Subcutaneous adipose tissue (tissue), 4 donors: Measurements from ENCODE around the gene SCGB1A1. TPM values are rescaled to one million over a fixed set of nuclear protein-coding genes. Genes with fewer than 3 reads are reported as not detected.

ENCODE experiments used
- total RNA-seq, 4 donors: library from RNA; depleted of rRNA; stranded (reverse); fragments of >200 nt; gene quantifications; one replicate each; pipeline ENCODE4 v1.1.0, GENCODE V29; 2016
- TF ChIP-seq, protein P1 (sequence below): fragments of 450-650 bp; IDR thresholded peaks from one replicate; pipeline ENCODE4 v1.5.1; 2016; ENCODE audit warnings: low read depth, mild to moderate bottlenecking, control low read depth, antibody characterized with exemption, moderate library complexity

The SCGB1A1 gene, protein sequence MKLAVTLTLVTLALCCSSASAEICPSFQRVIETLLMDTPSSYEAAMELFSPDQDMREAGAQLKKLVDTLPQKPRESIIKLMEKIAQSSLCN
- total RNA-seq: not detected

DNA sequence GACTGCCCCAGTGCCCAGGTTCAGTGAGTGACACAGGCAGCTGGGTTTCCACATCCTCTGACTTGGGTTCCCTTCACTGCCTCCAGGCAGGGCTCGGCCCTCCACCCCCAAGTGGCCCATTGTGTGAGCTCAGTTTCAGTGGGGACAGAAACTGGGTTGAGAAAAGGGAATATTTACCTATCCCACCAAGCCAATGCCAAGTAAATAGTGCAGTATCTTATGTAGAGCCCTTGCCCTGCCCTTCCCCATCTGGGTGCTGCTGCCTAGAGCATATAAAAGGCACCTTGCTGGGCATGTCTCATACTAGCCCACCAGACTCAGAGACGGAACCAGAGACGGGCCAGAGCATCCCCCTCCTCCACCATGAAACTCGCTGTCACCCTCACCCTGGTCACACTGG is at the start of gene SCGB1A1:
Gene SCGB1A1, plus strand, starts transcription at position 301 of the 400 bp plus-strand sequence. Its CDS starts 63 bp downstream, at position 364.
- TF ChIP-seq, protein P1, sequence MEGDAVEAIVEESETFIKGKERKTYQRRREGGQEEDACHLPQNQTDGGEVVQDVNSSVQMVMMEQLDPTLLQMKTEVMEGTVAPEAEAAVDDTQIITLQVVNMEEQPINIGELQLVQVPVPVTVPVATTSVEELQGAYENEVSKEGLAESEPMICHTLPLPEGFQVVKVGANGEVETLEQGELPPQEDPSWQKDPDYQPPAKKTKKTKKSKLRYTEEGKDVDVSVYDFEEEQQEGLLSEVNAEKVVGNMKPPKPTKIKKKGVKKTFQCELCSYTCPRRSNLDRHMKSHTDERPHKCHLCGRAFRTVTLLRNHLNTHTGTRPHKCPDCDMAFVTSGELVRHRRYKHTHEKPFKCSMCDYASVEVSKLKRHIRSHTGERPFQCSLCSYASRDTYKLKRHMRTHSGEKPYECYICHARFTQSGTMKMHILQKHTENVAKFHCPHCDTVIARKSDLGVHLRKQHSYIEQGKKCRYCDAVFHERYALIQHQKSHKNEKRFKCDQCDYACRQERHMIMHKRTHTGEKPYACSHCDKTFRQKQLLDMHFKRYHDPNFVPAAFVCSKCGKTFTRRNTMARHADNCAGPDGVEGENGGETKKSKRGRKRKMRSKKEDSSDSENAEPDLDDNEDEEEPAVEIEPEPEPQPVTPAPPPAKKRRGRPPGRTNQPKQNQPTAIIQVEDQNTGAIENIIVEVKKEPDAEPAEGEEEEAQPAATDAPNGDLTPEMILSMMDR: no peak

DNA sequence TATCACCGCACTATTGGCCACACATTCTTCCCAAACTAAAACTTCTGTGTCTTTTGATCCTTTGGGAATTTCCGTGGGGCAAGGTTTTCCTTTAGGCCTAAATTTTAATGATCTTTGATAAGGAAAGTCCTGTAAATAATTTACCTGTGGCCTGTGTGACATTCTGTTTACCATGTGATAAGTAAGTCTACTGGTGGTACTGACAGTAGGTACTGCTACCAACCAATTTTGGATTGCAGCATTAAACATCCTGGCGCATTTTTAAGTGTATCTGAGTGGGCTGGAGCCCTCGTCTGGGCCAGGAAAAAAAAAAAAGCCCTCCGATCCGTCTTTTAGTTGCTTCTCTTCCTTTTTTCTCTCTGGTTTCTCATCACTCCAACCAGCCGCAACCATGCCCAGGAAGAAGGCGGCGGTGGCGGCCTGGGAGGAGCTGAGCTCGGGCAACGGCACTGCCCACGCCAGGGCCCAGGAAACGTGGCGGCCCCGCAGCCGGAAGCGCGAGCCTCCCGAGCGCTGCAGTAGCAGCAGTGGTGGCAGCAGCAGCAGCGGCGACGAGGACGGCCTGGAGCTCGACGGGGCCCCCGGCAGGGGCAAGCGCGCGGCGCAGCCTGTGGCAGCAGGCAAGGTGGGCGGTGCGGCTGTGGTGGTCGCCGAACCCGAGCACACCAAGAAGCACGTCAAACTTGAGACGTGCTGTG is 47.9 kb upstream of the SCGB1A1 start:
- TF ChIP-seq, protein P1: no peak

DNA sequence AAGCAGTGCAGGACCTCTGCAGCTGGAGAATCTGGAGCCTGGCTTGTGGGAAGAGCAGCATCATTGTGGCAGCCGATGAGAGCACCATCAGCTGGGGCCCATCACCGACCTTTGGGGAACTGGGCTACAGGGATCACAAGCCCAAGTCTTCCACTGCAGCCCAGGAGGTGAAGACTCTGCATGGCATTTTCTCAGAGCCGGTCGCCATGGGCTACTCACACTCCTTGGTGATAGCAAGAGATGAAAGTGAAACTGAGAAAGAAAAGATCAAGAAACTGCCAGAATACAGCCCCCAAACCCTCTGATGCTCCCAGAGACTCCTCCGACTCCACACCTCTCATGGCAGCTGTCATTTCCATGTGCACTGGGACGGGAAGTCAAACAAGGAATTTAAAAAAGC is 46.0 kb upstream of the SCGB1A1 start:
- TF ChIP-seq, protein P1: no peak

DNA sequence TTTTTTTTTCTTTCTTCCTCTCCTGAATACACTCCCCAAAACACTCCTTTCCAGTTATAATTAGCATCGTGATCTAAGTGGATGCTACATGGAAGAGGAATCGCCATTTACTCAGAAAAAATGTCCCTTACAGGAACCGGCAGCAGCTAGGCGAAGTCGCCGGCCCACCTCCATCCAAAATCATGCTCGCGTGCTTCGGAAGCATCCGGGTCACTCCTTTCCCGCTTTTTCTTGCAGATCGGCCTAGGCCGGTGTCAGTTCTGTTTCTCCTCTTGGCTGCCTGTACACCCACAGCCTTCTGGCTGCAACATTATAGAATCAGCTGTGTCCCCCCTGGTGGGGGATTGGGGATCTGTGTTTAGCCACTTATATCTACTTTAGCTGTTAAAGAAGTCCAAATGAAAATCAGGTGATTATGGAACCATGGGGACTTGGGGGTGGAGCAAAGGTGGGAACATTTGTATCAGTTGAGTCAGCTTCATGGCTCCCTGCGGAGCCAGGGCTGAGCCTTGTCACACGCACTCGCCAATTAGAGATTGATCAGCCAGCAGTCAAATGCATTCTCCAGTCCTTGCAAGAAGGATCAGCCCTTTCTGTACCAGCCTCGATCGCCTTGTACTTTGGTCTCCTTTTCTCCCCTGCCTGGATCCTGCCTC is 45.2 kb upstream of the SCGB1A1 start:
- TF ChIP-seq, protein P1: no peak

DNA sequence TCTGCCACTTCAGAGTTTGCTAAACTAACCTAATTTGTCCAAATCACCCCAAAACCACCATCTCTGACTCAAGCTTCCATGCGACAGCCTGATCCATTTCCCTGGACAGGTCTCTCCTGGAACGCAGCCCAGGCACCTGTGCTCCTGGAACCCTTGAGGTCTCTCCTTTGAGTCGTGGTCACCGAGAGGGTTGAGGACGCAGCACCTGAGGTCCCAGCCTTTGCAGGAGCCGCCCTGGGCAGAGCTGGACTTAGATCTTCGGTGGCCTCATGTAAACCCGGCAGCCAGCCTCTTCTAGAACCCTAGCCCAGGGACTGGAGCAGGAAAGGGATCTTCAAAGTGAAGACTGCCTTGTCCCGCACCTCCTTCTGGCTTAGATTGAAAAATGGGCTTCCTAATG is 44.0 kb upstream of the SCGB1A1 start:
- TF ChIP-seq, protein P1: no peak

DNA sequence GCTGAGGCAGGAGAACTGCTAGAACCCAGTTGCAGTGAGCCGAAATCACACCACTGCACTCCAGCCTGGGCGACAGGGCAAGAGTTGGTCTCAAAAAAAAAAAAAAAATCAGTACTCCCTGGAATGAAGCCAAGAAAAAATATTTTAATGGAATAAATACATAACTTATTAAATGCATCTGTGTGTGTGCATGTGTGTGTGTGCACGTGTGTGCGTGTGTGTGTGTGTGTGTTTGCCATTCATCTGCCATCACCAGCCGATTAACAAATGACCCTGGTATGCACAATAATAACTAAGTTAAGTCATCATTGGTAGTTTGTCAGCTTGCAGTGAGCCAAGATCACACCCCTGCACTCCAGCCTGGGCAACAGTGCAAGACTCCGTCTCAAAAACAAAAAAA is 35.0 kb upstream of the SCGB1A1 start:
- TF ChIP-seq, protein P1: no peak

DNA sequence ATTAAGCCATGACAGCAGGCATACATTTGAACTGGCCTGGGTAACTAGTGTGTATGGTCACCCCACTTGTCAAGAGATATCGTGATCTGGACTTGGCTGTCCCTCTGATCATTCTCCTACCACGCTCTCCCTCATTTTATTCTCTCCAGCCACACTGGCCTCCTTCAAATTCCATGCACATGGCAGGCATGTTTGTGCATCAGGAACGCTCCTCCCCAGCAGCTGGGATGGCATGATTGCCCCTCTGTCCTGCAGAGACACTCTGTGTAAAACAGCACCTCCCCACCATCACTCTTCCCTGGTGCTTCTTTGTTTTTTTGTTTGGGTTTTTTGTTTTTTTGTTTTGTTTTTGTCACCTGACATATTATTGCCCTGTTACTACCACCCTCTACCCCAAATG is 31.5 kb upstream of the SCGB1A1 start:
- TF ChIP-seq, protein P1: no peak
